ENCODE data around the gene STX2.
A peak's percentile ranks its signal among the peaks of the same experiment; 100 is the strongest.
"Not testable (repeated sequence)": the region's sequence is repeated elsewhere in the genome, so short reads cannot be mapped to it uniquely, and the experiment has no call there.

STX2 gene

GRCh38 chr12:130783110-130783715, 55.8 kb downstream of the STX2 start:
- no peak overlapping the region for H3K4me3 Mint-ChIP-seq
- H3K9me3 Mint-ChIP-seq: peaks cover 14% of the 10 kb centered on the region
- peaks cover 47% of the 10 kb centered on the region for H3K36me3 Mint-ChIP-seq (ENCODE audit: low read depth)
- peaks cover 4% of the 10 kb centered on the region for H3K27me3 Mint-ChIP-seq
- no peak overlapping the region for H3K27ac Mint-ChIP-seq
- H3K4me1 Mint-ChIP-seq (ENCODE audit: low read depth): no peaks in the 10 kb centered on the region

- H3K9me3 Mint-ChIP-seq: peaks cover 13% of the 10 kb centered on the region
- not testable (repeated sequence) for H3K4me3 Mint-ChIP-seq; H3K27ac Mint-ChIP-seq; H3K4me1 Mint-ChIP-seq (ENCODE audit: low read depth)
- peaks cover 38% of the 10 kb centered on the region for H3K36me3 Mint-ChIP-seq (ENCODE audit: low read depth)
- peaks cover 12% of the 10 kb centered on the region for H3K27me3 Mint-ChIP-seq
Measured at GRCh38 chr12:130782245-130782644, 56.8 kb downstream of the STX2 start.

GRCh38 chr12:130780880-130781575, 58.0 kb downstream of the STX2 start:
- Mint-ChIP-seq H3K4me1 (ENCODE audit: low read depth) (peaks cover 6% of the 10 kb centered on the region), H3K27ac (no peak overlapping the region), H3K27me3 (peaks cover 17% of the 10 kb centered on the region), H3K9me3 (peaks cover 13% of the 10 kb centered on the region), H3K36me3 (ENCODE audit: low read depth) (peaks cover 31% of the 10 kb centered on the region), H3K4me3 (no peak overlapping the region)

- peaks cover 28% of the 10 kb centered on the region for H3K36me3 Mint-ChIP-seq (ENCODE audit: low read depth)
- peaks cover 13% of the 10 kb centered on the region for H3K9me3 Mint-ChIP-seq
- H3K27me3 Mint-ChIP-seq: peaks cover 22% of the 10 kb centered on the region
- H3K4me3 Mint-ChIP-seq: no peak overlapping the region
- H3K4me1 Mint-ChIP-seq (ENCODE audit: low read depth): peaks cover 13% of the 10 kb centered on the region
- H3K27ac Mint-ChIP-seq: no peak overlapping the region
Measured at GRCh38 chr12:130780325-130780724, 58.7 kb downstream of the STX2 start.

GRCh38 chr12:130778776-130779175, 60.3 kb downstream of the STX2 start:
- Mint-ChIP-seq H3K27me3 (peaks cover 33% of the 10 kb centered on the region), H3K36me3 (ENCODE audit: low read depth) (peaks cover 13% of the 10 kb centered on the region), H3K27ac (no peak overlapping the region), H3K9me3 (peaks cover 1% of the 10 kb centered on the region), H3K4me1 (ENCODE audit: low read depth) (peaks cover 14% of the 10 kb centered on the region), H3K4me3 (no peak overlapping the region)

DNA sequence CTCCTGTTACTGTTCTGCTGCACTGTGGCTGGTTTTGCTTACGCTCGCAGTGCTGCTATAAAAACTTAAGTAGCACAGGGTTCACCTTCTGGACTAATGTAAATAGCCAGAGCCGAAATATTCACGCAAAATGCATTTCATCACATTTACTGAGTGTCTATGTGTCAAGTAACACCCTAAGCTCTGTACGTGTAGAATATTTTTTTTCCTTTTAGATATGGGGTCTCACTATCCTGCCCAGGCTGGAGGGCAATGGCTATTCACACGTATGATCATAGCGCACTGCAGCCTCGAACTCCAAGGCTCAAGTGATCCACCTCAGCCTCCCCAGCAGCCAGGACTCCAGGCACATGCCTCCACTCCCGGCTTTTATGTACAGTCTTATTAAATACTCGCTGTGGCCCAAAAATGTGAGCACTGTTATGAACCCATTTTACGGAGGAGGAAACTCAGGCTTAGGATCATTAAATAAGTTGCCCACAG, 62.2 kb downstream of the STX2 start:
- Mint-ChIP-seq H3K36me3 (ENCODE audit: low read depth) (no peaks in the 10 kb centered on the region), H3K4me1 (ENCODE audit: low read depth) (peaks cover 14% of the 10 kb centered on the region), H3K27me3 (peaks cover 34% of the 10 kb centered on the region), H3K4me3 (peak overlapping the region; percentile 73), H3K27ac (no peak overlapping the region), H3K9me3 (no peaks in the 10 kb centered on the region)

DNA sequence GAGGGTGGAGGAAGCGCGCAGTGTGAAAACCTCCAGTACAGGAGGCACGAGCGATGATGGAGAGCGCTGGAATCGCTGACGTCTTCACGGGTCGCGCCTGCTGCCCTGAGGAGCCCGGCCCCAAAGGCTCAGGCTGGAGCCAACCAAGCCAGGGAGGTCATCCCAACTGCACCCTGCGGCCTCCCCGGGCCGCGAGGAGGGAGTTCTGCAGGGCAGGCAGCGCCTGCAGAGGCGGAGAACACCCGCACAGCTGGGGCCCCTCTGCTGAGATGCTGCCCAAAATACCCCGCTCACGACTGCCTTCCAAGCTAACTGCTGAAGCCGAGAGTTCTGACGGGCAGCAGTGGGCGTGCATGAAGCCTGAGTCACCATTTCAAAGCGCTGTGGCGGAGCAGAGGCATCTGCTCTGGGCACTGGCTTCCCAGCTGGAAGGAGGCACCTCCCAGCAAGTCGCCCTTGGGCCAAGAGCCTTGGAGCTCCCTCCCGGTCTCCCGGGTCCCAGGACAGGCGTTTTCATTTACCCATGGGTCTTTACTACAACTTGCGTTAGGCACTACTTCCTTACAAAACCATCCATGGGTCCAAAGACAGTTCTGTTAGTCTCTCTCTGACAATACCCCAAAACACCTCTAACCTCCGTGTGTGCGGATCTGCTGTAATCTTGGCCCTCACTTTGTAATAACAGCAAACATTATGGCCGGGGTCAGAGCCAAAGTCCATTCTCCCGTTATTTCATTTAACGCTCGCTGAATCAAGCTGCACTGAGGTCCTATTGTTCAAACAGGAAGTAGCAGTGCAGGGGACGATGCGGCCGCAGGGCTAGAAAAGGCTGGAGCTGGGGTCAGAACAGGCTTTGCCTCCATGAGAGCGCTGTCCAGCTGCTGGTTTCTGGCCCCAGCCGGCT, 62.8 kb downstream of the STX2 start:
- H3K27ac Mint-ChIP-seq: no peak overlapping the region
- H3K9me3 Mint-ChIP-seq: no peaks in the 10 kb centered on the region
- peaks cover 40% of the 10 kb centered on the region for H3K27me3 Mint-ChIP-seq
- peaks cover 14% of the 10 kb centered on the region for H3K4me1 Mint-ChIP-seq (ENCODE audit: low read depth)
- H3K36me3 Mint-ChIP-seq (ENCODE audit: low read depth): no peaks in the 10 kb centered on the region
- peak overlapping the region; percentile 73 for H3K4me3 Mint-ChIP-seq

GRCh38 chr12:130770413-130771028, 68.5 kb downstream of the STX2 start:
- peaks cover 31% of the 10 kb centered on the region for H3K27me3 Mint-ChIP-seq
- H3K36me3 Mint-ChIP-seq (ENCODE audit: low read depth): no peaks in the 10 kb centered on the region
- no peak overlapping the region for H3K4me3 Mint-ChIP-seq
- H3K4me1 Mint-ChIP-seq (ENCODE audit: low read depth): peaks cover 3% of the 10 kb centered on the region
- H3K9me3 Mint-ChIP-seq: no peaks in the 10 kb centered on the region
- H3K27ac Mint-ChIP-seq: no peak overlapping the region

DNA sequence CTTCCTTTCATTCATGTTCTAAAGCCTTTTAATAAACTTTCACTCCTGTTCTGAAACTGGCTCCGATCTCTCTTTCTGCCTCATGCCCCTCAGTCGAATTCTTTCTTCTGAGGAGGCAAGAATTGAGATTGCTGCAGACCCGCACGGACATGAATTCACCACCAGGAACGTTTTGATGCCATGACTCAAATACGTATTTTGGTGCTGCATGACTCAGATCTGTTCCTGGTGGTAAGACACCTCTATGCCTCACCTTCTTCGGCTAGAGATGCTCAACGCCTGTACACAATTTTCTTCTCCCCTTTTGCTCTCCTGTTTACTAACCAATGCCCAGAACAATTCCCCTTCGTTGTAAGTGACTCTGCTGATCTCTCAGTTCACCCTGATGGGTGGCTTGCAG, 70.9 kb downstream of the STX2 start:
- H3K27me3 Mint-ChIP-seq: peaks cover 17% of the 10 kb centered on the region
- no peaks in the 10 kb centered on the region for H3K36me3 Mint-ChIP-seq (ENCODE audit: low read depth)
- H3K9me3 Mint-ChIP-seq: no peaks in the 10 kb centered on the region
- no peak overlapping the region for H3K4me3 Mint-ChIP-seq
- no peak overlapping the region for H3K27ac Mint-ChIP-seq
- no peaks in the 10 kb centered on the region for H3K4me1 Mint-ChIP-seq (ENCODE audit: low read depth)

- Mint-ChIP-seq H3K4me3 (no peak overlapping the region), H3K27ac (no peak overlapping the region), H3K36me3 (ENCODE audit: low read depth) (no peaks in the 10 kb centered on the region), H3K27me3 (peaks cover 21% of the 10 kb centered on the region), H3K4me1 (ENCODE audit: low read depth) (no peaks in the 10 kb centered on the region), H3K9me3 (no peaks in the 10 kb centered on the region)
Measured at GRCh38 chr12:130766470-130766869, 72.6 kb downstream of the STX2 start.

GRCh38 chr12:130765186-130765659, 73.8 kb downstream of the STX2 start:
- H3K4me3 Mint-ChIP-seq: no peak overlapping the region
- H3K36me3 Mint-ChIP-seq (ENCODE audit: low read depth): no peaks in the 10 kb centered on the region
- H3K27ac Mint-ChIP-seq: no peak overlapping the region
- no peaks in the 10 kb centered on the region for H3K9me3 Mint-ChIP-seq
- H3K27me3 Mint-ChIP-seq: peaks cover 22% of the 10 kb centered on the region
- no peaks in the 10 kb centered on the region for H3K4me1 Mint-ChIP-seq (ENCODE audit: low read depth)

GRCh38 chr12:130764475-130765185, 74.4 kb downstream of the STX2 start:
- Mint-ChIP-seq H3K4me3 (no peak overlapping the region), H3K36me3 (ENCODE audit: low read depth) (no peaks in the 10 kb centered on the region), H3K27ac (no peak overlapping the region), H3K27me3 (peaks cover 23% of the 10 kb centered on the region), H3K4me1 (ENCODE audit: low read depth) (no peaks in the 10 kb centered on the region), H3K9me3 (no peaks in the 10 kb centered on the region)

GRCh38 chr12:130764073-130764472, 75.0 kb downstream of the STX2 start:
- H3K36me3 Mint-ChIP-seq (ENCODE audit: low read depth): no peaks in the 10 kb centered on the region
- H3K27ac Mint-ChIP-seq: no peak overlapping the region
- H3K9me3 Mint-ChIP-seq: no peaks in the 10 kb centered on the region
- no peak overlapping the region for H3K4me3 Mint-ChIP-seq
- peaks cover 23% of the 10 kb centered on the region for H3K27me3 Mint-ChIP-seq
- H3K4me1 Mint-ChIP-seq (ENCODE audit: low read depth): no peaks in the 10 kb centered on the region

DNA sequence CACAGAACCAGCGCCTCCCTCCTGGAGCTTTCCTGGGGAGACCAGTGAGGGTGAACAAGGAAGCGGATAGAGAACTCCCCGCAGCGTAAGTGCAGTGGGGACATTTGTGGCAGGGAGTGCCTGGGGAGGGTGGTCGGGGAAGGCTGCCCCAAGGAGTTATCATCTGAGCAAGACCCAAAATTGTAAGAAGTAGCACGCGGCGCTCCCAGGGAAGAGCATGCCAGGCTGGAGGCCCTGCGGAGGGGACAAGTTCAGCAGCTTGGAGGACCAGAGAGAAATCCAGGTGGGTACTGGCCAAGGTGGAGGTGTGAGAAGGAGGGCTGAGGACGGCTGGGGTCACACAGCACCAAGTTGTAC, 76.8 kb downstream of the STX2 start:
- no peaks in the 10 kb centered on the region for H3K9me3 Mint-ChIP-seq
- H3K27me3 Mint-ChIP-seq: peaks cover 16% of the 10 kb centered on the region
- no peaks in the 10 kb centered on the region for H3K4me1 Mint-ChIP-seq (ENCODE audit: low read depth)
- H3K27ac Mint-ChIP-seq: no peak overlapping the region
- H3K4me3 Mint-ChIP-seq: peak overlapping the region; percentile 36
- no peaks in the 10 kb centered on the region for H3K36me3 Mint-ChIP-seq (ENCODE audit: low read depth)

Measured in stimulated activated naive CD8-positive, alpha-beta T cell treated with anti-CD3 and anti-CD28 coated beads, Interleukin-15, Interleukin-2, amounts not matched to agents 100 ng/mL and 50 ng/mL, for 24 hours (primary cell).